OCI-M2 (cell line): ENCODE results near the gene CBR1.

Experiments
- DNase-seq: peaks from one replicate; lab custom pipeline; 2025; ENCODE audit not compliant: unreplicated experiment; lab: John Stamatoyannopoulos, UW

Gene CBR1

GRCh38 chr21:36113647-36114428, 44.0 kb downstream of the CBR1 start:
- no peak for DNase-seq

- DNase-seq = no peak
Observed at GRCh38 chr21:36115138-36115730, 45.4 kb downstream of the CBR1 start.

GRCh38 chr21:36117286-36117741, 47.5 kb downstream of the CBR1 start:
- no peak for DNase-seq

- no peak for DNase-seq
Observed at GRCh38 chr21:36120304-36120888, 50.6 kb downstream of the CBR1 start.
